WERI-Rb-1 (cell line): Measurements from ENCODE around the gene SERP2.

Experiments
- DNase-seq: peaks from one replicate; pipeline ENCODE4 v3.0.0-alpha.2; 2020
- H3K27ac ChIP-seq: fragments of 250-450 bp; sonication (Bioruptor Pico); 2 replicates; pipeline ENCODE4 v1.5.1; 2020; ENCODE audit warnings: mild to moderate bottlenecking, moderate library complexity
- H3K27me3 ChIP-seq: fragments of 250-450 bp; sonication (Bioruptor Pico); 2 replicates; pipeline ENCODE4 v1.5.1; 2021; ENCODE audit warnings: mild to moderate bottlenecking, low read depth, moderate library complexity; ENCODE audit not compliant: insufficient read depth, severe bottlenecking
- H3K36me3 ChIP-seq: fragments of 250-450 bp; sonication (Bioruptor Pico); 2 replicates; pipeline ENCODE4 v1.5.1; 2020; ENCODE audit warnings: mild to moderate bottlenecking, moderate library complexity
- H3K4me3 ChIP-seq: 2 replicates; pipeline ENCODE4 v1.5.1; 2011; ENCODE audit warnings: low read depth, mild to moderate bottlenecking, control low read depth, low read length
- H3K9me3 ChIP-seq: fragments of 250-450 bp; sonication (Bioruptor Pico); 2 replicates; pipeline ENCODE4 v1.5.1; 2021; ENCODE audit warnings: mild to moderate bottlenecking, moderate library complexity; ENCODE audit not compliant: severe bottlenecking
- CTCF ChIP-seq: IDR thresholded peaks from 2 replicates; pipeline ENCODE4 v1.5.1; 2011; ENCODE audit warnings: low read depth, mild to moderate bottlenecking, control low read depth, inconsistent platforms, low read length

Gene SERP2

DNA sequence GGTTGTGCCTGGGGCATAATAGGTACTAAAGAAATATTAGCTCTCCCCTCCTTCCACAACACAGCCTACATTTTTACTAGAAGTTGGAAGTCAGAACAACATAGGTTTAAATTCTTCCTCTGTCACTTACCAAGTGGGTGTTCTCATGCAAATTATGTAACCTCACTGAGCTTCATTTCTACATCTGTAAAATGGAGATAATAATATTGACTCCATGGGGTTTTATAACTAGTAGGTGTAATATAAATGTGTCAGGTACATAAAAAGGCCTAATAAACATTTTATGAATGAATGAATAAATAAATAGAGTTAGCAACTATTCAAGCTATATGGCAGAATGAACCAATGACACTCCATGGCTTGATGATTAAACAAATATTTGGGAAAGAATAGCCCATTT is 27.1 kb upstream of the SERP2 start:
- no peaks in the 10 kb centered on the region for H3K36me3 ChIP-seq
- no peaks in the 10 kb centered on the region for H3K9me3 ChIP-seq
- no peaks in the 10 kb centered on the region for H3K27me3 ChIP-seq
- no peak overlapping the region for H3K4me3 ChIP-seq
- TF ChIP-seq CTCF, result no peak
- DNase-seq, result no peak
- H3K27ac ChIP-seq, result no peak overlapping the region

DNA sequence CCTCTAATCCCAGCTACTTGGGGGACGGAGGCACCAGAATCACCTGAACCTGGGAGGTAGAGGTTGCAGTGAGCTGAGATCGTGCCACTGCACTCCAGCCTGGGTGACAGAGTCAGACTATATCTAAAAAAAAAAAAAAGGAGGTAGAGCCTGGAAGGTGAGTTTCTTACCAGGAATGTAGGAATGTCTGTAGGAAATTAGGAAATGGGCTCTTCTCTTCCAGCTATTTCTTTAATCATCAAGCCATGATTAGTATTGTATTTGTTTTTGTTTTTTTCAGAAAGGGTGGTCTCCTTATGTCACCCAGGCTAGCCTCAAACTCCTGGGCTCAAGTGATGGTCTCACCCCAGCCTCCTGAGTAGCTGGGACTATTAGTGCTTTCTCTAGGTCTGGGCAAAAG is 26.3 kb upstream of the SERP2 start:
- TF ChIP-seq CTCF, result no peak
- no peaks in the 10 kb centered on the region for H3K9me3 ChIP-seq
- DNase-seq, result no peak
- no peaks in the 10 kb centered on the region for H3K27me3 ChIP-seq
- no peaks in the 10 kb centered on the region for H3K36me3 ChIP-seq
- H3K27ac ChIP-seq, result no peak overlapping the region
- H3K4me3 ChIP-seq, result no peak overlapping the region

- Histone ChIP-seq H3K4me3 (no peak overlapping the region), H3K27me3 (no peaks in the 10 kb centered on the region), H3K27ac (no peak overlapping the region), H3K9me3 (no peaks in the 10 kb centered on the region), H3K36me3 (no peaks in the 10 kb centered on the region)
- DNase-seq, result no peak
- TF ChIP-seq CTCF, result no peak
Measured at GRCh38 chr13:44347949-44348348, 25.7 kb upstream of the SERP2 start.

GRCh38 chr13:44350775-44351504 is 22.7 kb upstream of the SERP2 start:
- no peak for DNase-seq
- Histone ChIP-seq H3K27ac (no peak overlapping the region), H3K36me3 (no peaks in the 10 kb centered on the region), H3K4me3 (no peak overlapping the region), H3K27me3 (no peaks in the 10 kb centered on the region), H3K9me3 (no peaks in the 10 kb centered on the region)
- TF ChIP-seq CTCF, result no peak

DNA sequence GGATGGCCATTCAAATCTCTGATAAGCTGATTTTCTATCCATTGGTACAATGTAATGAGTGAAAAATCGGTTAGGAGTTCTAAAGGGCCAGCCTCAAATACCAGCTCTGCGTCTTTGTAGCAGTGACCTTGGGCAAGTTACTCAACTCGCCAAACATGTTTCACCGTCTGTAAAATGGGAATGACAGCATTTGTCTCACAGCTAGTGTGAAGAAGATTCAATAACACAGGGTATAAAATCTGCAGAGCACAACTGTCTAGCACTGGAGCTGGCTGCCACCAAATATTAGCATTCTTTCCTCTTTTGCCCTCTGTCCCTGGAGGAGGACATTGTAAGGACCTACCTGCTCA is 22.1 kb upstream of the SERP2 start:
- no peak for TF ChIP-seq CTCF

DNA sequence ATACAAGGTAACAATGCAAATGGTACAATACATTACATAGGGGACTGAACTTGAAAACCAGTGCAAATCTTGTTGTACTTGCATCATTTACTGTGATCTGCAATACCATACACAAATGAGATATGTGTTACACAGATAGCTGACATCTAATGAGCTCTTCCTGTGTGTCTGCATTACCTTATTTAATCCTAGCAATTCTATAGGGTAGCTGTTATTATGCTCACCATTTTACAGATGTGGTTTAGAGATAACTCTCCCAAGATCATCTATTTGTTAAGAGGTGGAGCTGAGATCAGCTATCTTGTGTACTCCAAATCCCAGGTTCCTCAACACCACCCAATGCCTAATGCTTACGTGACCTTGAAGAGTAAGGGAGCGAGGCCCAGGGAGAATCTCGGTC is 21.4 kb upstream of the SERP2 start:
- no peak for DNase-seq
- Histone ChIP-seq H3K36me3 (no peaks in the 10 kb centered on the region), H3K9me3 (no peaks in the 10 kb centered on the region), H3K27me3 (no peaks in the 10 kb centered on the region), H3K4me3 (no peak overlapping the region), H3K27ac (no peak overlapping the region)
- no peak for TF ChIP-seq CTCF

More for the DNA sequence above, 22.1 kb upstream of the SERP2 start:
- H3K4me3 ChIP-seq, result no peak overlapping the region
- no peak overlapping the region for H3K27ac ChIP-seq
- no peaks in the 10 kb centered on the region for H3K9me3 ChIP-seq
- no peaks in the 10 kb centered on the region for H3K36me3 ChIP-seq
- no peaks in the 10 kb centered on the region for H3K27me3 ChIP-seq
- no peak for DNase-seq
